ENCODE data around the gene MAPRE2.

The MAPRE2 gene

GRCh38 chr18:35110059-35110458 lies 68.8 kb downstream of the MAPRE2 start:
- H3K36me3 ChIP-seq (ENCODE audit: control insufficient read depth in 2 of 2, insufficient read depth in 2 of 2, low read length in 2 of 2) = no peaks in the 10 kb centered on the region
- no peaks in the 10 kb centered on the region for H3K4me1 ChIP-seq (ENCODE audit: control insufficient read depth, insufficient read depth, low read length)
- no peak overlapping the region for H3K4me3 ChIP-seq (ENCODE audit: low read length in 2 of 2)
- H3K9me3 ChIP-seq (ENCODE audit: control insufficient read depth in 2 of 2, low read length in 2 of 2) = peaks cover 0 to 3% of the 10 kb centered on the region in 2 donors
- H3K9ac ChIP-seq (ENCODE audit: low read length in 2 of 2) = no peak overlapping the region
- no peaks in the 10 kb centered on the region for H3K27me3 ChIP-seq (ENCODE audit: control insufficient read depth in 1 of 2, insufficient read depth in 2 of 2, low read length in 2 of 2)
- H3K27ac ChIP-seq (ENCODE audit: low read length) = no peak overlapping the region

- Histone ChIP-seq H3K27ac (ENCODE audit: low read length) (no peak overlapping the region), H3K4me1 (ENCODE audit: control insufficient read depth, insufficient read depth, low read length) (no peaks in the 10 kb centered on the region), H3K9me3 (ENCODE audit: control insufficient read depth in 2 of 2, low read length in 2 of 2) (peaks cover 0 to 3% of the 10 kb centered on the region in 2 donors)
Observed at GRCh38 chr18:35110554-35111485, 69.6 kb downstream of the MAPRE2 start.

GRCh38 chr18:35112696-35113095 lies 71.5 kb downstream of the MAPRE2 start:
- H3K27ac ChIP-seq (ENCODE audit: low read length) = no peak overlapping the region
- no peaks in the 10 kb centered on the region for H3K27me3 ChIP-seq (ENCODE audit: control insufficient read depth in 1 of 2, insufficient read depth in 2 of 2, low read length in 2 of 2)
- H3K4me3 ChIP-seq (ENCODE audit: low read length in 2 of 2) = no peak overlapping the region
- H3K9ac ChIP-seq (ENCODE audit: low read length in 2 of 2) = no peak overlapping the region
- H3K4me1 ChIP-seq (ENCODE audit: control insufficient read depth, insufficient read depth, low read length) = peaks cover 10% of the 10 kb centered on the region
- H3K36me3 ChIP-seq (ENCODE audit: control insufficient read depth in 2 of 2, insufficient read depth in 2 of 2, low read length in 2 of 2) = no peaks in the 10 kb centered on the region
- H3K9me3 ChIP-seq (ENCODE audit: control insufficient read depth in 2 of 2, low read length in 2 of 2) = peaks cover 0 to 3% of the 10 kb centered on the region in 2 donors

More at GRCh38 chr18:35110554-35111485, 69.6 kb downstream of the MAPRE2 start:
- no peak overlapping the region for H3K4me3 ChIP-seq (ENCODE audit: low read length in 2 of 2)
- no peak overlapping the region for H3K9ac ChIP-seq (ENCODE audit: low read length in 2 of 2)
- no peaks in the 10 kb centered on the region for H3K27me3 ChIP-seq (ENCODE audit: control insufficient read depth in 1 of 2, insufficient read depth in 2 of 2, low read length in 2 of 2)
- H3K36me3 ChIP-seq (ENCODE audit: control insufficient read depth in 2 of 2, insufficient read depth in 2 of 2, low read length in 2 of 2) = no peaks in the 10 kb centered on the region

GRCh38 chr18:35114305-35114704 lies 73.1 kb downstream of the MAPRE2 start:
- Histone ChIP-seq H3K9me3 (ENCODE audit: control insufficient read depth in 2 of 2, low read length in 2 of 2) (peaks cover 0 to 3% of the 10 kb centered on the region in 2 donors), H3K36me3 (ENCODE audit: control insufficient read depth in 2 of 2, insufficient read depth in 2 of 2, low read length in 2 of 2) (no peaks in the 10 kb centered on the region), H3K9ac (ENCODE audit: low read length in 2 of 2) (no peak overlapping the region), H3K4me1 (ENCODE audit: control insufficient read depth, insufficient read depth, low read length) (peaks cover 26% of the 10 kb centered on the region), H3K27me3 (ENCODE audit: control insufficient read depth in 1 of 2, insufficient read depth in 2 of 2, low read length in 2 of 2) (no peaks in the 10 kb centered on the region), H3K27ac (ENCODE audit: low read length) (no peak overlapping the region), H3K4me3 (ENCODE audit: low read length in 2 of 2) (no peak overlapping the region)

- Histone ChIP-seq H3K36me3 (ENCODE audit: control insufficient read depth in 2 of 2, insufficient read depth in 2 of 2, low read length in 2 of 2) (no peaks in the 10 kb centered on the region), H3K4me1 (ENCODE audit: control insufficient read depth, insufficient read depth, low read length) (peaks cover 33% of the 10 kb centered on the region), H3K4me3 (ENCODE audit: low read length in 2 of 2) (no peak overlapping the region), H3K27me3 (ENCODE audit: control insufficient read depth in 1 of 2, insufficient read depth in 2 of 2, low read length in 2 of 2) (no peaks in the 10 kb centered on the region), H3K27ac (ENCODE audit: low read length) (peak overlapping the region; percentile 71), H3K9ac (ENCODE audit: low read length in 2 of 2) (no peak overlapping the region), H3K9me3 (ENCODE audit: control insufficient read depth in 2 of 2, low read length in 2 of 2) (no peaks in the 10 kb centered on the region)
Observed at GRCh38 chr18:35116784-35117318, 75.6 kb downstream of the MAPRE2 start.

- Histone ChIP-seq H3K4me1 (ENCODE audit: control insufficient read depth, insufficient read depth, low read length) (peaks cover 33% of the 10 kb centered on the region), H3K9ac (ENCODE audit: low read length in 2 of 2) (no peak overlapping the region)
Observed at GRCh38 chr18:35117372-35117771, 76.2 kb downstream of the MAPRE2 start.

GRCh38 chr18:35117951-35118411 lies 76.8 kb downstream of the MAPRE2 start:
- Histone ChIP-seq H3K36me3 (ENCODE audit: control insufficient read depth in 2 of 2, insufficient read depth in 2 of 2, low read length in 2 of 2) (no peaks in the 10 kb centered on the region), H3K4me3 (ENCODE audit: low read length in 2 of 2) (peak overlapping the region; percentile 61 to 67), H3K9me3 (ENCODE audit: control insufficient read depth in 2 of 2, low read length in 2 of 2) (no peaks in the 10 kb centered on the region), H3K27me3 (ENCODE audit: control insufficient read depth in 1 of 2, insufficient read depth in 2 of 2, low read length in 2 of 2) (no peaks in the 10 kb centered on the region), H3K9ac (ENCODE audit: low read length in 2 of 2) (peak overlapping the region; percentile 26 to 60), H3K4me1 (ENCODE audit: control insufficient read depth, insufficient read depth, low read length) (peaks cover 33% of the 10 kb centered on the region), H3K27ac (ENCODE audit: low read length) (peak overlapping the region; percentile 71)

More at GRCh38 chr18:35117372-35117771, 76.2 kb downstream of the MAPRE2 start:
- Histone ChIP-seq H3K27me3 (ENCODE audit: control insufficient read depth in 1 of 2, insufficient read depth in 2 of 2, low read length in 2 of 2) (no peaks in the 10 kb centered on the region), H3K4me3 (ENCODE audit: low read length in 2 of 2) (peak overlapping the region in 1 of 2 donors; percentile 29), H3K9me3 (ENCODE audit: control insufficient read depth in 2 of 2, low read length in 2 of 2) (no peaks in the 10 kb centered on the region), H3K27ac (ENCODE audit: low read length) (peak overlapping the region; percentile 71), H3K36me3 (ENCODE audit: control insufficient read depth in 2 of 2, insufficient read depth in 2 of 2, low read length in 2 of 2) (no peaks in the 10 kb centered on the region)

GRCh38 chr18:35118641-35119040 lies 77.4 kb downstream of the MAPRE2 start:
- H3K27ac ChIP-seq (ENCODE audit: low read length) = peak overlapping the region; percentile 71
- H3K27me3 ChIP-seq (ENCODE audit: control insufficient read depth in 1 of 2, insufficient read depth in 2 of 2, low read length in 2 of 2) = no peaks in the 10 kb centered on the region
- H3K4me3 ChIP-seq (ENCODE audit: low read length in 2 of 2) = peak overlapping the region; percentile 5 to 67
- H3K4me1 ChIP-seq (ENCODE audit: control insufficient read depth, insufficient read depth, low read length) = peaks cover 33% of the 10 kb centered on the region
- H3K9me3 ChIP-seq (ENCODE audit: control insufficient read depth in 2 of 2, low read length in 2 of 2) = no peaks in the 10 kb centered on the region
- H3K9ac ChIP-seq (ENCODE audit: low read length in 2 of 2) = peak overlapping the region in 1 of 2 donors; percentile 60
- H3K36me3 ChIP-seq (ENCODE audit: control insufficient read depth in 2 of 2, insufficient read depth in 2 of 2, low read length in 2 of 2) = no peaks in the 10 kb centered on the region

- no peaks in the 10 kb centered on the region for H3K36me3 ChIP-seq (ENCODE audit: control insufficient read depth in 2 of 2, insufficient read depth in 2 of 2, low read length in 2 of 2)
- H3K4me1 ChIP-seq (ENCODE audit: control insufficient read depth, insufficient read depth, low read length) = peaks cover 33% of the 10 kb centered on the region
- no peak overlapping the region for H3K9ac ChIP-seq (ENCODE audit: low read length in 2 of 2)
- H3K4me3 ChIP-seq (ENCODE audit: low read length in 2 of 2) = no peak overlapping the region
- no peak overlapping the region for H3K27ac ChIP-seq (ENCODE audit: low read length)
- no peaks in the 10 kb centered on the region for H3K9me3 ChIP-seq (ENCODE audit: control insufficient read depth in 2 of 2, low read length in 2 of 2)
- H3K27me3 ChIP-seq (ENCODE audit: control insufficient read depth in 1 of 2, insufficient read depth in 2 of 2, low read length in 2 of 2) = no peaks in the 10 kb centered on the region
Observed at GRCh38 chr18:35121038-35121437, 79.8 kb downstream of the MAPRE2 start.

- peaks cover 33% of the 10 kb centered on the region for H3K4me1 ChIP-seq (ENCODE audit: control insufficient read depth, insufficient read depth, low read length)
- H3K27ac ChIP-seq (ENCODE audit: low read length) = no peak overlapping the region
- H3K4me3 ChIP-seq (ENCODE audit: low read length in 2 of 2) = no peak overlapping the region
- no peaks in the 10 kb centered on the region for H3K27me3 ChIP-seq (ENCODE audit: control insufficient read depth in 1 of 2, insufficient read depth in 2 of 2, low read length in 2 of 2)
- no peaks in the 10 kb centered on the region for H3K36me3 ChIP-seq (ENCODE audit: control insufficient read depth in 2 of 2, insufficient read depth in 2 of 2, low read length in 2 of 2)
- H3K9me3 ChIP-seq (ENCODE audit: control insufficient read depth in 2 of 2, low read length in 2 of 2) = no peaks in the 10 kb centered on the region
- no peak overlapping the region for H3K9ac ChIP-seq (ENCODE audit: low read length in 2 of 2)
Observed at GRCh38 chr18:35121531-35121930, 80.3 kb downstream of the MAPRE2 start.

All from stomach smooth muscle (tissue), 2 donors.